GM19193 (cell line): ENCODE data around the gene HOXB3.

Source experiments
- POLR2A ChIP-seq: IDR thresholded peaks from 4 replicates; pipeline ENCODE4 v1.6.1; 2011; ENCODE audit not compliant: insufficient read depth, insufficient read length; ENCODE audit errors: extremely low read depth

Gene HOXB3

DNA sequence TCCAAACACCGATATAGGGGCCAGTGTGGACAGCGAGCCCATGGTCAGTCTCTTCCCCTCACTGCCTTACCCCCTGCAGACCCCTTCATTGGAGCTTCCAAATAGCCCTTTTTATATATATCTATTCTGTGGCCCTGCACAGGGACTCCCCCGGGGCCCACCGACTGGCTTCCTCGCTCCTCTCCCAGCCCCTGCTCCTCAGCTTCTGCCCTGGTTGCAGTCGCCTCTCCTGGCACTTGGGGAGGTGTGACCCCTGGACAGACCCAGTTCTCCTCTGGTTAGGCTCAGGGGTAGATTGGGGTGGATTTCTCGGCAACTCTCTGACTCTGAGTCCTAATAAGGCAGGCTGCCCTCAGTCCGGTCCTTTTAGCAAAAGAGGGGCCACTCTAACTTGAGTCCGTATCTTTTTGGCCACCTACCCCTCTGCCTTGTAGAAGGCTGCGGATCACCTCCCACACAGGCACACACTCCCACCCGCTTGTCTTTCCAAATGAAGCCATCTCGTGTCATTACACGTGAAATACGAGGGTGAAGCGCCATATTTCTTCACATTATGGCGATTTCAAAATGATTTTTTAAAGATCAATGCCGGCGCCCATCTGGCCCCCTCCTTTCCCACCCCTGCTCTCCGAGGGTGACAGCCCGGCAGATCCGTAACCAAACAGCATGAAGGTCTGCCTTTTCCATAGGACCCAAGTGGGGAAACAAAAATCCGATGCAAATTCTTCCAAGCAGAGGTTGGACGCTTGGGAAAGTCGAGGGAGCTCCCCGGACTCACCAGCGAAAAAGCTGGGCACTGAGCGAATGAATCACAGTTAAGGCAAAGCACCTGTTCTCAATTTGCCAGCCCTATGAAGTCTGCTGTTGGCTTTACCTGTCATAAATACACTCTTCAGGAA is 37.8 kb upstream of the HOXB3 start:
- no peak for TF ChIP-seq POLR2A

- TF ChIP-seq POLR2A, result no peak
These were observed 37.1 kb upstream of the HOXB3 start for GRCh38 chr17:48627118-48627597.

GRCh38 chr17:48626245-48627117 is 36.4 kb upstream of the HOXB3 start, which contains the start of gene HOXB9:
HOXB9 (minus strand) TSS chr17:48626358; CDS start chr17:48626269, 89 bp downstream.
- TF ChIP-seq POLR2A, result no peak

- TF ChIP-seq POLR2A, result no peak
These were observed 35.6 kb upstream of the HOXB3 start for GRCh38 chr17:48625495-48626244.

DNA sequence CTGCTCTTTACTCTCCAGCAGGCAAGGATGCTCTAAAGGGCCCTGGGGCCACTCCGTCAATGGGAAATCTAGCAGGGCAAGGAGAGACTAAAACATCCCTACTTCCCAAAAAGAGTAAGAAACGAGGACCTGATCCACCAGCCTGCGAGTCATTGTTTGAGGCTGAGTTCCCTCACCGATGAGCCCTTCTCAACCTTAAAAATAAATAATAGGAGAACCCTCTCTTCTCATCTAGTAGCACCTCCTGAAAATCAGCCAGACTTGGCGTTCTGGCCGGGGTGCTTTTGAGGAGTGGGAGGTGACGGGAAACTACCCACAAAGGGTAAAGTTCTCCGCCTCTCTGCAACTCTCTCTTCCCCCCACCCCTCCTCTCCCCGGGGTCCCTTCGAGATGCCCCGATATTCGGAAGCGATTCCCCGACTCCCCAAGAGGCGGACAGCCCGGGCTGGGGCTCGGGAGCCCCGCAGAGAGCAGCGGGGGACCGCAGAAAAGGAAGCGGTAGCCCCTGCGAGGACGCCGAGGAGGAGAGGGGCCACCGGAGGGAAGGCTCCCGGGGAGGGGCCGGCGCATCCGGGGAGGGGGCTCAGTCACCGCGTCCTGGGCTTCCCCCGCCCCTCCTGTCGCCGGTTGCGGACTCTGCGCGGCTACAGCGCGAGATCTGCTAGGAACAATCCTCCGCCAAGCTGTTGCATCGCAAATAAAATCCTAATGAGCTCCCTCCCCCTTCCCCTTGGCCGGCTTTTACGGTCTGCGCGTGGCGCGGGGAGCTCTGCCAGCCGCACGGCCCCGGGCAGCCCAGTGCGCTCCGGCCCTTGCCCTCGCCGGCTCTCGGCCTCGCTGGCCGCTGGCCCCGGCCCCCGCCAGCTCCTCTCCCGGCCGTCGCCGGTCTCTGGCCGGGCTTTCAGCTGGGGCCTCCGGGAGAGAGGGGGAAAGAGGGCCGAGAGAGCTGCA is 34.8 kb upstream of the HOXB3 start:
- no peak for TF ChIP-seq POLR2A

DNA sequence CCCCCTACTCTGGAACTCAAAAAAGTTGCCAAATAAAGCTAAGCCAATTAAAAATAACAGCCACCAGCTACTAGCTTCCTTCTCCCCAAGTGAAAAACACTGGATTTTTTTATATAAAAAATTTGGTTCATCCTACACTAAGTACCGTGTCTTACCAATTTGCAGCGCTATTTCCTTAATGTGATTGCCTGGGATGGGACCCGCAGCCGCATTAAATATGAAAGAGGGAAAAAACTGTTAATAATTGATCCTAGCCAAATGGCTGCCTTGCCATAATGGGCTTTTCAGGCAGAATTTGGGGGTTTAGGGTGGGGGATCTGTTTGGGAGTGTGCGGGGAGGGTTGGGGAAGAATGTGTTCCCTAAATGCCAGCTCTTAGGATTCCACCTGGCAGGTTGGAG is 34.1 kb upstream of the HOXB3 start:
- TF ChIP-seq POLR2A, result no peak

DNA sequence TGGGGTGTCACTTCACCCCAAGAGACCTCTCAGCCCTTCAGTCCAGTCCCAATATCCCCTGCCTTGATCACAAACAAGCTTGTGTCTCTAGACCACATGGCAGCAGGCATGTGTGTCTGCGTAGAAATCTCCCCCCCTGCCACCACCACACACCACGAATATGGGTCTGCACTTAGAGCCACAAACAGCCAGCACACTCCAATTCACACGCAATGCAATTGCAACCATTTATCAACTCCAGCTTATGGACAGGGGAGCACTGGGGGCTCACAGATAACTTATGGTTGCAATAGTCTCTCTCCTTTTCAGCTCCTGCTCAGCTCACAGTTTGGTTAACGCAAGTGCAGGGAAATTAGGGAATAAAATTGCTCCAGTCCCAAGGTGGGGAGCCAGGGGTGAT is 33.5 kb upstream of the HOXB3 start:
- TF ChIP-seq POLR2A, result no peak

GRCh38 chr17:48622857-48623256 is 32.8 kb upstream of the HOXB3 start:
- no peak for TF ChIP-seq POLR2A

DNA sequence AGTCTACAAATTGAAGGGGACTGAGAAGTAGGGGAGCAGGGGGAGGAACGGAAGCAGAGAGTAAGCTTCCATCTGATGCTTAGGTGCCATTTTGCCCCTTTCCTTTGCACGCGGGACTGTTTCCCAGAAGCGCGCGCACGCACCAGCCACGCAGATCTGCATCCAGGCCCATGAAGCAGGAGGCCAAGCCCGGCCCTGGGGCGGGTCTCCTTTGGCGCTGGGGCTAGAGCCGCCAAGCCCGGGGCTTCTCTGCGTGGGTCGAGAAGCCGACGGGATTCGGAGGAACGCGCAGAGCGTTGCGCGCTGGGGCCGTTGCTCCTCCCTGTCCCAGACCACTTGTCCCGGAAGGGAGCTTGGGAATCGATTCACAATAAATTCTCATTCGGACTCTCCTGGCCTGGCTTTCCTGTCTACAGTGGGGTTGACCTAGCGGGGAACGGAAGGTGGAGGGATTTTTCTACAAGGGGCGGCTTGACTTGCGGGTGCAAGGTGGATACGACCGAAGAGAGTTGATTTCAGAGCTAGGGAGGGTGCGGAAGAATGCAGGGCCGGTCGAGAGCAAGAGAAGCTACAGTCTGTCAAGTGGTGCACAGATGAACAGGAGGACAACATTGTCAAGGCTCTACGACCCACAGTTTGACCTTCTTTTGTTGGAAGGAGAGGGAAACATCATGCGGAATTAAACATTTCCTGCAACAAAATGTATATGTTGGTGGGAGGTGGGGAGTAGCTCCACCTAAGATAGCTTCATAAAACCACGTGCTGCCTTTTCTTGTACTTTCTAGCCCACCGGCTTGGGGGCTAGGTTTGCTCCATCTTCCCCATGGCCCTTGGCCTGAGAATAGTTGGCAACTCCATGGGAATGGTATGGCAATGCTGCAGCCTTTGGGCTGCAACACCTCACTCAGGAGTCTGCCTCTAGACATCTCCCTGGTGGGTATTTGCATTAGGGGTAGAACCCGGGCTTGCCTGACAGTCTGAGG is 31.7 kb upstream of the HOXB3 start:
- TF ChIP-seq POLR2A, result no peak

DNA sequence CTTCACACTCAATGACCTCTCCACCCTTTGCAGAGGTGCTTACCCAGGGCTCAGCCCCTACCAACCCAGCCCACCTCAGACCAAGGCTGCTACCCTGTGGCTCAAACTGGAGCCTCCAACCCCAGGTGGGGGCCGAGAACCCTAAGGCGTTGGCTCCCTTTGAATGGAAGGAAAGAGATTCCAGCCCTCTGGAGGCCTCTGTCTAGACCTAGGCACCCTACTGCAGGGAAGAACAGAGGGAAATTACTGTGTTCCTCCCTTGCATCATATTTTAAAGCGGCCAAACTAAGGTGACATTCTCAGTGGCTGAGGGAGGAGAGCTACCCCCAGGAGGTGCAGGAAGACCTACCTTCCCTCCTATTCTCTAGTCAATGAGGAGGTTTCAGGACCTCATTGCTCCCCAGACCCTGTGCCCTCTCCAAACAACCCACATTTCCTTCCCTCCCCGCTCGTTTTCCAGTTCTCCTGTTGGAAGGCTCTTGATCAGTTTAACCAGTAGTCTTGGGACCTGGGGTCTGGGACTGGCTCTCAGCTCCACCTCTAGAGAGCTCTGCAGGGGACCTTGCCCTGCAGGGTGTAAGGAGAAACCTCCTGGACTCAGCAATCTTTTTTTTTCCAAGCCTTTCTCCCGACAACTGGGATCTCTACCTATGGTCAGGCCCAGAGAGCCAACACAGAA is 30.6 kb upstream of the HOXB3 start:
- TF ChIP-seq POLR2A, result no peak

DNA sequence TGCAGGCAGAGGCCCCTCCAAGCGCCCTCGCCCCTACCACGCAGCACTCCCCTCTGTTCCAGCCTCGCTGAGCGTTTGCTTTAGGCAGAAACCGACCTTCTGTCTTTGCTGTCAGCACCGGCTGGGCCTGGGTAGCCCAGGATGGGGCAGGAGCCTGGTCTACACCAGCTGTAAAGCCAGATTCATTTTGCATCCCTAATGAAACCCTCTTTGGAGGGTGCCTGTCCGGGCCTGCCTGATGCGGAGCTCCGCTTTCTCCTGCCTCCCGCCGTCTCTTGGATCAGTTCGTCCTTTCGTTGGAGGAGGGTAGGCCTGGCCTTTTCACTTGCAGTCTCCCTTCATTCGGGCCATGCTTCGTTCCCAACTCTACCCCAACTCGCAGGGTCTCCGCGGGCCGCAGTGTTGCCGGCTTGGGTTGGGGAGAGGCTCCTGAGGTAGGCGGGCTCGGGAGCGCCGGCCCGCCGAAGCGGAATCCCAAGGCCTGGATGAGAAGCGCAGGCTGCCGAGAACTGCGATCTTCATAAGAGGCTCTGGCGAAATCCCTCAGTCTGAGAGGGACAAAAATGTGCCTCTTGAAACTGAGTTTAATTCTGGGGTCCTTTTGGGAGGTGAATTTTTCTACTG is 29.9 kb upstream of the HOXB3 start:
- no peak for TF ChIP-seq POLR2A
